HG02763 (cell line): ENCODE measurements around the gene ULK3.
A peak's percentile ranks its signal among the peaks of the same experiment; 100 is the strongest.

ENCODE experiments used
- ATAC-seq: cut with Tn5 transposase; IDR thresholded peaks from one replicate; pipeline ENCODE4 v1.9.1; 2021; ENCODE audit warnings: mild to moderate bottlenecking, moderate library complexity; ENCODE audit not compliant: unreplicated experiment

The ULK3 gene

GRCh38 chr15:74823324-74823723 lies 19.6 kb downstream of the ULK3 start:
- ATAC-seq: no peak

GRCh38 chr15:74822233-74822632 lies 20.7 kb downstream of the ULK3 start:
- ATAC-seq: no peak

DNA sequence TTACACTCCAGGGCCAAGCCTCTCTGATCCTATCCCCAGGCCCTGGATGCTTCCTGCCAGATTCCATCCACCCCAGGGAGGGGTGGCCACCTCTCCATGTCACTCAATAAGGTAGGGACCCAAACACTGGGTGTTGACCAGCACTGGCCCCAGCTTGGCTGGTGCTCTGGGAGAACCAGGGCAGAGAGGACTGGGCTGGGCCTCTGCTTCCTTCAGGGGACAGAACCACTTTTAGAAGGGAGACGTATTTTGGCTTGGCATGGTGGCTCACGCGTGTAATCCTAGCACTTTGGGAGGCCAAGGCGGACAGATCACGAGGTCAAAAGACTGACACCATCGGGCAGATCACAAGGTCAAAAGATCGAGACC lies 21.2 kb downstream of the ULK3 start:
- no peak for ATAC-seq

- ATAC-seq: peak; percentile 59
Measured at GRCh38 chr15:74821091-74821789, 21.7 kb downstream of the ULK3 start.

- ATAC-seq: no peak
Measured at GRCh38 chr15:74820056-74820455, 22.9 kb downstream of the ULK3 start.

GRCh38 chr15:74817370-74817737 lies 25.6 kb downstream of the ULK3 start:
- ATAC-seq: no peak

GRCh38 chr15:74816624-74817369 lies 26.2 kb downstream of the ULK3 start:
- no peak for ATAC-seq

- no peak for ATAC-seq
Measured at GRCh38 chr15:74815961-74816360, 27.0 kb downstream of the ULK3 start.

DNA sequence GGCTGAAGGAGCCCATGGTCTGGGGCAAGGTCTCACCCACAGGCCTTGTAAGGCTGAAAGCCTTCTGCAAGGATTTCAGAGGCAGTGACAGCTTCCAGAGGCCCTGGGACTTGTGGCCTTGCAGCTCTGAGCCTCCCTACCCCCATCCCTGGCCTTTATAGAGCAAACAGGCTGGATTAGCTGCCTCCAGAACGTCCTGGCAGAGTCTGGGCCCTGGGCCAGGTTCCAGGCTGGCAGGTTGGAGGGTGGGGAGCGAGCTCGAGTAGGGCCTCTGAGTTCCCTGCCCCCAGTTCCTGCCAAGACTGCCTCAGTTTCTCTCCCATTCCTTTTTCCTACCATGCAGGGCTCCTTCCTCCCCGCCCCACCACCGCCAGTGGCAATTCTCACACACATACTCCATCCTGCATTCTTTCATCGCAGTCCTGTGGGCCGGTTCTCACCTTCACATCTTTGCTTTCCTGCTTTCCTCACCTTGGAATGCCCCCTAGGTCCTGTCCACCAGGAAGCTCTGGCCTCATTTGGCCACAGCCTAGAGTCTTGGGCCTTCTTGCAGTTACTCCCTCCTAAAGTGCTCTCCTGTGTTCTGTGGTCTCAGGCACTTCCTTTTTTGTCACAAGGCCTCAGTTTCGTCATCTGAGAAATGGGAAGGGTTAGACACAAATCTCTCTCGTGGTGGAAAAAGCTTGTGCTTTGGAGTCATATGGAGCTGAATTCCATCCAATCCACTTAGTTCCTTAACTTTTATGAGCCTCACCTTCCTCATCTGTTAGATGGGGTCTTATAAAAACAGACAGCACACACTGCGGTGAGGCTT lies 27.6 kb downstream of the ULK3 start:
- no peak for ATAC-seq

- no peak for ATAC-seq
Measured at GRCh38 chr15:74812533-74812932, 30.4 kb downstream of the ULK3 start, which contains the start of gene LMAN1L. TSS of gene LMAN1L (plus strand) at chr15:74812835. CDS start at chr15:74812855, 20 bp downstream.

- no peak for ATAC-seq
Measured at GRCh38 chr15:74809956-74810355, 33.0 kb downstream of the ULK3 start.

- no peak for ATAC-seq
Measured at GRCh38 chr15:74809242-74809641, 33.7 kb downstream of the ULK3 start.

DNA sequence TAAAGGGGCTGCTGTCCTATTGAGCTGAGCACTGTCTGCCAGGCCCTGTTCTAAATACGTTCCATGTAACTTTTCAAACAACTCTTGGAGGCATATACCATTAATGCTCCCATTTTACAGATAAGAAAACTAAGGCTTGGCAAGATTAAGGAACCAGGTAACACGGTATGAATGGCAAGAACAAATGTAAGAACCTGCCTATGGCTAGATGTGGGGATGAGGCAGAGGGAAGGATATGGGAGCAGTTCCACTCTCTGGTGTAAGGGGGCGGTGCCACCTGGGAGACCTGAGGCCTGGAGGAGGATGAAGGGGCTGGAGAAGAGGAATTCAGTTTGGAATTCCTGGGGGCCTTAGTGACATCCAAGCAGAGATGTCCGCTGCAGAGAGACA lies 34.1 kb downstream of the ULK3 start:
- no peak for ATAC-seq

- ATAC-seq: no peak
Measured at GRCh38 chr15:74808078-74808839, 34.7 kb downstream of the ULK3 start.

GRCh38 chr15:74807282-74807681 lies 35.7 kb downstream of the ULK3 start:
- no peak for ATAC-seq

DNA sequence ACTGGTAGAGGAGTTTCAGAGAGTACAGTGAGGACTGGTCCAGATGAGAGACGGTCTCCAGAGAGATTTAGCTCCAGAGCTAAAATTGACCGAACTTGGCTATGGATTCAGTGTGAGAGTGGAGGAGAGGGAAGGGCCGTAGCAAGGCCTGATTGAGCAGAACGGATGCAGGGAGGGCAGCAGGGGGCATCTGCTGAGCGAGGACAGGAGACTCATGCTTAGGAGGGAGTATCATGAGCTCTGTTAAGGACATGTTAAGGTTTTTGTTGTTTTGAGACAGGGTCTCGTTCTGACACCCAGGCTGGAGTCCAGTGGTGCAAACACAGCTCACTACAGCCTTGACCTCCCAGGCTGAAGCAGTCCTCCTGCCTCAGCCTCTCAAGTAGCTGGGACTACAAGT lies 38.0 kb downstream of the ULK3 start:
- ATAC-seq: no peak

DNA sequence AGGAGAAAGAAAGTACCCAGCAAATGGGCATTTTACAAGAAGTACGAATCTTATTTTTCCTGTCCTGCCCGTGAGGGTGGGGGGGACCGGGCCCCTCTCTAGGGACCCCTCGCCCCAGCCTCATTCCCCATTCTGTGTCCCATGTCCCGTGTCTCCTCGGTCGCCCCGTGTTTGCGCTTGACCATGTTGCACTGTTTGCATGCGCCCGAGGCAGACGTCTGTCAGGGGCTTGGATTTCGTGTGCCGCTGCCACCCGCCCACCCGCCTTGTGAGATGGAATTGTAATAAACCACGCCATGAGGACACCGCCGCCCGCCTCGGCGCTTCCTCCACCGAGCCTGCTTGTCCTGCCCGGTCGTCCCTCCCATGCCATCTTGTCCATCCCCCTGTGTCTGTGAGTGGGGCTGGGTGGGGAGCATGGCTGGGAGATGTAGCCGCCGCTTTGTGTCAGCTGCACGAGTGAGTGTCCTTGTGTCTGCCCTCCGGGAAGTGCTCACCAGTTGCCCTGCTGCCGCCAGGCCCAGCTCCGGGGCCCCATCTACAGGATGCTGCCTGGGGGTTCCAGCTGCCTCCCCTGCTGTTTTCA lies 40.0 kb downstream of the ULK3 start:
- no peak for ATAC-seq

DNA sequence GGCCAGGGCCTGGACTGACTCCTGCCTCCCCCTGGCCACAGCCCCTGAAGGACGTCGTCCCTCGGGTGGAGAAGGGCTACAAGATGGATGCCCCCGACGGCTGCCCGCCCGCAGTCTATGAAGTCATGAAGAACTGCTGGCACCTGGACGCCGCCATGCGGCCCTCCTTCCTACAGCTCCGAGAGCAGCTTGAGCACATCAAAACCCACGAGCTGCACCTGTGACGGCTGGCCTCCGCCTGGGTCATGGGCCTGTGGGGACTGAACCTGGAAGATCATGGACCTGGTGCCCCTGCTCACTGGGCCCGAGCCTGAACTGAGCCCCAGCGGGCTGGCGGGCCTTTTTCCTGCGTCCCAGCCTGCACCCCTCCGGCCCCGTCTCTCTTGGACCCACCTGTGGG lies 40.7 kb downstream of the ULK3 start:
- no peak for ATAC-seq

DNA sequence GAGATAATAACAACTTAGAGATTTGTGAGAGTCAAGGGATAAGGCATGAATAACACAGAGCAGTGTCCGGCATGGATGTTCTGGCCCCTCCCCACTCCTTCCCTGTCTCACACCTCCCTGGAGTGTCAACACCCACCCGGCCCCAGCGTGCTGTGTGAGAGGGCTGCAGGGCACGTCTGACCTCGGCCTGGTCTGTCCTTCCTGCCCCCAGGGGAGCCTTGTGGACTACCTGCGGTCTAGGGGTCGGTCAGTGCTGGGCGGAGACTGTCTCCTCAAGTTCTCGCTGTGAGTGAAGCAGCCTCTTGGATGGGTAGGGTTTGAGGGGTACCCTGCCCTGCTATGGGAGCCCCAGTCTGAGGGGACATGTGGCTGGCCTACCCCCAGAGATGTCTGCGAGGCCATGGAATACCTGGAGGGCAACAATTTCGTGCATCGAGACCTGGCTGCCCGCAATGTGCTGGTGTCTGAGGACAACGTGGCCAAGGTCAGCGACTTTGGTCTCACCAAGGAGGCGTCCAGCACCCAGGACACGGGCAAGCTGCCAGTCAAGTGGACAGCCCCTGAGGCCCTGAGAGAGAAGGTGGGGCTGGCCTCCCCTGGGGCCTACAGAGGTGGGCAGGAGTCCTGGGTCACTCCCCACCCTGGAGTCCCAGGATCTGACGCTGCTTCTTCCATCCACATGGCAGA lies 41.5 kb downstream of the ULK3 start:
- no peak for ATAC-seq

DNA sequence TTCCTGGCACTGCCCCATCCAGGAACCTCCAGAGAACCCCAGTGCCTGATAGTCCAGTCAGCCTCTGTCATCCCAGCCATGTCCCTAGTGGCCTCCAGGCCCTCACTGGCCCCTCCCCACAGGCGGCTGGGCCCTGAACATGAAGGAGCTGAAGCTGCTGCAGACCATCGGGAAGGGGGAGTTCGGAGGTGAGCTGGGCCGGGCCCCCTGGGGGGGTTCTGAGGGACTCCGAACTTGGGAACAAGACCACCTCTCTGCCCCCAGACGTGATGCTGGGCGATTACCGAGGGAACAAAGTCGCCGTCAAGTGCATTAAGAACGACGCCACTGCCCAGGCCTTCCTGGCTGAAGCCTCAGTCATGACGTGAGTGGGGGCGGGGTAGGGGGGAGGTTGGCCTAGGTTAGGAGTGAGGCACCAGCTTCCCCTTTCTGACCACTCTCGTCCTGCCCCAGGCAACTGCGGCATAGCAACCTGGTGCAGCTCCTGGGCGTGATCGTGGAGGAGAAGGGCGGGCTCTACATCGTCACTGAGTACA lies 42.3 kb downstream of the ULK3 start:
- no peak for ATAC-seq
